Pancreas (tissue), 10 donors: Measurements from ENCODE around the gene VEGFA. TPM values are rescaled to one million over a fixed set of nuclear protein-coding genes. Genes with fewer than 3 reads are reported as not detected.
A peak's percentile ranks its signal among the peaks of the same experiment; 100 is the strongest.

Experiments used
- ATAC-seq, 4 donors: fragments of 200-7000 bp; cut with Tn5 transposase; one replicate each; pipeline versions ENCODE4 v1.8.0 to v1.9.1; 2020; ENCODE audit warnings: mild to moderate bottlenecking in 4 of 4, moderate library complexity in 4 of 4
- DNase-seq, 6 donors: peaks; one replicate each; pipeline ENCODE4 v3.0.0-alpha.2; 2020
- FAIRE-seq: peaks from 2 replicates; lab custom pipeline; 2012; peaks lifted over from hg19 to GRCh38; lab: Jason Lieb, UNC
- H3K27ac ChIP-seq, 4 donors: fragments of 200-600 bp; sonication (generic); 1 replicate in 3 of 4; 2 replicates in 1 of 4; pipeline versions ENCODE4 v1.5.0 to v1.8.0; 2020
- H3K27me3 ChIP-seq, 4 donors: fragments of 200-600 bp; one replicate each; pipeline ENCODE4 v1.8.0; 2021
- H3K36me3 ChIP-seq, 3 donors: fragments of 200-600 bp; sonication (generic) in 1 of 3; one replicate each; pipeline versions ENCODE4 v1.5.0 to v1.8.0; 2020 to 2021
- H3K4me1 ChIP-seq, 3 donors: fragments of 200-600 bp; one replicate each; pipeline ENCODE4 v1.8.0; 2021
- H3K4me3 ChIP-seq, 4 donors: fragments of 200-600 bp; sonication (generic) in 2 of 4; one replicate each; pipeline versions ENCODE4 v1.5.0 to v1.8.0; 2020 to 2021
- H3K9me3 ChIP-seq, 4 donors: fragments of 200-600 bp; one replicate each; pipeline ENCODE4 v1.8.0; 2021
- CTCF ChIP-seq, 4 donors: fragments of 200-600 bp; sonication (generic) in 3 of 4; IDR thresholded peaks; one replicate each; pipeline versions ENCODE4 v1.5.0 to v1.8.0; 2021; ENCODE audit warnings: antibody characterized with exemption in 4 of 4
- WGBS, 2 donors: extraction: QIAGEN DNeasy Blood & Tissue Kit; methylation state at CpG; one replicate each; pipeline ENCODE4 v1.1.7; 2013; 5-methylcytosine and 5-hydroxymethylcytosine counted together
- intact Hi-C, 3 donors: fragments of 100-400 bp; cut with DNase I; formaldehyde crosslinking; loops; one replicate each; pipeline versions ENCODE4 v1.11.1 to v1.14.2; 2022
- polyA plus RNA-seq, 2 donors: library from polyadenylated mRNA; stranded (reverse); fragments of 200-250 nt; gene quantifications; one replicate each; pipeline ENCODE4 v1.2.3, GENCODE V29; 2013
- total RNA-seq, 6 donors: library from RNA; stranded (reverse); fragmentation: NEBNext Ultra II Directional in 4 of 6; extraction: Animal tissue kit (Norgen Biotek cat#: 25700) in 4 of 6; gene quantifications; one replicate each; pipeline versions ENCODE4 v1.2.1 to v1.2.4, GENCODE V29; 2021 to 2023
- donor health status: healthy with polysubstance abuse.
- donor health status: DM: no; HTN: no; CAD: no; lungs with moderate emphysema.
- donor health status: DM: no; HTN: no; CAD: no.
- donor health status: control.
- donor health status: control.
- donor health status: Bipolar disorder and iron deficiency.
- donor health status: DM: yes; HTN: yes; CAD: no.
- donor health status: DM: no; HTN: no; CAD: no.
- donor health status: DM: no; HTN: no; CAD: no.
- donor health status: DM: yes; HTN: yes; CAD: no.

VEGFA gene
- total and polyA plus RNA-seq, 8 donors: 55.2 to 206 (median 91.5) TPM

GRCh38 chr6:43781941-43782704, 12.1 kb downstream of the VEGFA start:
- no peak overlapping the region for H3K4me3 ChIP-seq
- FAIRE-seq (no peak), ATAC-seq (peak; percentile 55 to 81 (median 76)), DNase-seq (peak in 5 of 6 donors; percentile 68 to 80 (median 76))
- 46 to 47% methylated on average over 18 to 20 of the region's 20 CpGs for WGBS, 2 donors
- peaks cover 6 to 74% (median 33%) of the 10 kb centered on the region in 3 donors for H3K36me3 ChIP-seq
- H3K4me1 ChIP-seq: peaks cover 19 to 32% (median 27%) of the 10 kb centered on the region in 3 donors
- H3K27ac ChIP-seq: peak overlapping the region in 3 of 4 donors; percentile 42 to 51 (median 46)
- no peaks in the 10 kb centered on the region for H3K9me3 ChIP-seq
- intact Hi-C loops: no loop called here
- TF ChIP-seq CTCF (IDR thresholded peaks at IDR 0.05): no peak
- H3K27me3 ChIP-seq: no peaks in the 10 kb centered on the region

GRCh38 chr6:43782764-43783513, 12.9 kb downstream of the VEGFA start:
- Histone ChIP-seq H3K27ac (peak overlapping the region in 3 of 4 donors; percentile 42 to 51 (median 46)), H3K36me3 (peaks cover 3 to 66% (median 27%) of the 10 kb centered on the region in 3 donors), H3K9me3 (no peaks in the 10 kb centered on the region), H3K27me3 (no peaks in the 10 kb centered on the region), H3K4me3 (no peak overlapping the region), H3K4me1 (peaks cover 19 to 32% (median 27%) of the 10 kb centered on the region in 3 donors)
- 64% methylated on average over 11 of the region's 11 CpGs for WGBS, 2 donors
- intact Hi-C loops: no loop called here
- no peak for TF ChIP-seq CTCF (IDR thresholded peaks at IDR 0.05)
- peak in 1 of 6 donors; percentile 37 for DNase-seq
- ATAC-seq: no peak
- no peak for FAIRE-seq

- FAIRE-seq (no peak), DNase-seq (peak in 1 of 6 donors; percentile 24), ATAC-seq (no peak)
- no peak overlapping the region for H3K4me3 ChIP-seq
- peaks cover 8 to 25% (median 23%) of the 10 kb centered on the region in 3 donors for H3K4me1 ChIP-seq
- peak overlapping the region in 1 of 4 donors; percentile 22 for H3K27ac ChIP-seq
- TF ChIP-seq CTCF (IDR thresholded peaks at IDR 0.05): no peak
- intact Hi-C loops: no loop called here
- no peaks in the 10 kb centered on the region for H3K9me3 ChIP-seq
- WGBS, 2 donors: 80 to 84% methylated on average over 26 of the region's 26 CpGs
- no peaks in the 10 kb centered on the region for H3K27me3 ChIP-seq
- peaks cover 0 to 55% (median 16%) of the 10 kb centered on the region in 3 donors for H3K36me3 ChIP-seq
Measured at GRCh38 chr6:43784049-43784855, 14.2 kb downstream of the VEGFA start.

- TF ChIP-seq CTCF (IDR thresholded peaks at IDR 0.05): no peak
- peak in 1 of 6 donors; percentile 18 for DNase-seq
- no peak for ATAC-seq
- no peak for FAIRE-seq
- no peak overlapping the region for H3K4me3 ChIP-seq
- 78 to 82% methylated on average over 14 of the region's 14 CpGs for WGBS, 2 donors
- intact Hi-C loops: no loop called here
- no peak overlapping the region for H3K27ac ChIP-seq
- peaks cover 8 to 15% (median 13%) of the 10 kb centered on the region in 3 donors for H3K4me1 ChIP-seq
- no peaks in the 10 kb centered on the region for H3K27me3 ChIP-seq
- peaks cover 0 to 51% (median 16%) of the 10 kb centered on the region in 3 donors for H3K36me3 ChIP-seq
- no peaks in the 10 kb centered on the region for H3K9me3 ChIP-seq
Measured at GRCh38 chr6:43785220-43785752, 15.3 kb downstream of the VEGFA start.
